Thoracic aorta endothelial cell (primary cell): ENCODE data around the gene SLC2A4. TPM values are rescaled to one million over a fixed set of nuclear protein-coding genes. Genes with fewer than 3 reads are reported as not detected.

Source experiments
- small RNA-seq: library from RNA; depleted of rRNA; stranded (forward); fragments of <200 nt; gene quantifications from one replicate; pipeline ENCODE3, GENCODE V24; 2012
- total RNA-seq: library from RNA; depleted of rRNA; stranded (reverse); fragments of >200 nt; gene quantifications from 2 replicates; pipeline ENCODE4 v1.2.3, GENCODE V29; 2012

The SLC2A4 gene
- total RNA-seq, 1 donor, result 0.14 TPM

Small RNA genes lying within 50 kb of the gene (small RNA-seq; reads per million reads assigned to genes)
- gene AC026954.2 (not detected), gene RF00019 (not detected)

Other genes with a start within 250 kb of the SLC2A4 start
- 2.5 and 3.0 TPM in 2 replicates for gene SLC16A13, start 245.7 kb upstream of the SLC2A4 start, total RNA-seq
- 0.36 and 0.66 TPM in 2 replicates for gene SLC16A11, start 237.6 kb upstream of the SLC2A4 start, total RNA-seq
- not detected in 2 replicates for gene CLEC10A, start 201.5 kb upstream of the SLC2A4 start, total RNA-seq
- not detected in 2 replicates for gene ASGR2, start 166.9 kb upstream of the SLC2A4 start, total RNA-seq
- gene ASGR1, start 102.3 kb upstream of the SLC2A4 start, total RNA-seq, result 5.8 and 9.7 TPM in 2 replicates
- 13.2 and 14.8 TPM in 2 replicates for gene DLG4, start 61.9 kb upstream of the SLC2A4 start, total RNA-seq
- 164 and 181 TPM in 2 replicates for gene ACADVL, start 61.8 kb upstream of the SLC2A4 start, total RNA-seq
- 39.8 and 51.8 TPM in 2 replicates for gene DVL2, start 47.2 kb upstream of the SLC2A4 start, total RNA-seq
- 38.1 and 38.3 TPM in 2 replicates for gene PHF23, start 42.3 kb upstream of the SLC2A4 start, total RNA-seq
- 206 and 343 TPM in 2 replicates for gene GABARAP, start 39.3 kb upstream of the SLC2A4 start, total RNA-seq
- 33.8 and 45.2 TPM in 2 replicates for gene CTDNEP1, start 30.0 kb upstream of the SLC2A4 start, total RNA-seq
- 32.0 and 36.4 TPM in 2 replicates for gene ELP5, start 29.5 kb upstream of the SLC2A4 start, total RNA-seq
- gene CLDN7, start 19.2 kb upstream of the SLC2A4 start, total RNA-seq, result 19.0 and 22.7 TPM in 2 replicates
- 0.13 and 0.14 TPM in 2 replicates for gene YBX2, start 12.9 kb downstream of the SLC2A4 start, total RNA-seq
- gene EIF5A, start 25.9 kb downstream of the SLC2A4 start, total RNA-seq, result 863 and 945 TPM in 2 replicates
- 44.3 and 44.5 TPM in 2 replicates for gene GPS2, start 33.6 kb downstream of the SLC2A4 start, total RNA-seq
- gene NEURL4, start 47.6 kb downstream of the SLC2A4 start, total RNA-seq, result 17.3 and 23.5 TPM in 2 replicates
- not detected in 2 replicates for gene ACAP1, start 54.8 kb downstream of the SLC2A4 start, total RNA-seq
- gene KCTD11, start 70.4 kb downstream of the SLC2A4 start, total RNA-seq, result 2.1 and 2.6 TPM in 2 replicates
- gene TMEM95, start 73.4 kb downstream of the SLC2A4 start, total RNA-seq, result not detected in 2 replicates
- 0.27 and 0.29 TPM in 2 replicates for gene TNK1, start 99.4 kb downstream of the SLC2A4 start, total RNA-seq
- 19.5 and 22.2 TPM in 2 replicates for gene PLSCR3, start 112.8 kb downstream of the SLC2A4 start, total RNA-seq
- gene TMEM256, start 122.4 kb downstream of the SLC2A4 start, total RNA-seq, result 49.5 and 65.8 TPM in 2 replicates
- 4.5 and 7.3 TPM in 2 replicates for gene NLGN2, start 126.1 kb downstream of the SLC2A4 start, total RNA-seq
- gene SPEM1, start 138.6 kb downstream of the SLC2A4 start, total RNA-seq, result not detected in 2 replicates
- gene SPEM2, start 143.9 kb downstream of the SLC2A4 start, total RNA-seq, result not detected in 2 replicates
- gene SPEM3, start 147.1 kb downstream of the SLC2A4 start, total RNA-seq, result not detected in 2 replicates
- gene TMEM102, start 153.7 kb downstream of the SLC2A4 start, total RNA-seq, result 4.7 and 5.5 TPM in 2 replicates
- gene FGF11, start 157.8 kb downstream of the SLC2A4 start, total RNA-seq, result 0.22 and 0.27 TPM in 2 replicates
- gene CHRNB1, start 163.3 kb downstream of the SLC2A4 start, total RNA-seq, result 4.4 and 4.8 TPM in 2 replicates
- gene ZBTB4, start 197.9 kb downstream of the SLC2A4 start, total RNA-seq, result 17.6 and 23.3 TPM in 2 replicates
- gene SLC35G6, start 199.7 kb downstream of the SLC2A4 start, total RNA-seq, result not detected in 2 replicates
- gene POLR2A, start 202.6 kb downstream of the SLC2A4 start, total RNA-seq, result 110 and 117 TPM in 2 replicates